OCI-LY3 (cell line): ENCODE results near the gene NDUFA6.

Experiments
- EZH2phosphoT487 ChIP-seq: fragments of 200-600 bp; shearing (Covaris generic); IDR thresholded peaks from 2 replicates; pipeline ENCODE4 v1.6.1; 2018; ENCODE audit warnings: antibody characterized with exemption, mixed run types, low read depth
- TF ChIP-seq, protein P1 (sequence below): fragments of 200-600, 300-600 bp; sonication (generic); IDR thresholded peaks from 2 replicates; pipeline ENCODE4 v1.5.1; 2014; ENCODE audit warnings: antibody characterized with exemption, low read length, low read depth

DNA sequence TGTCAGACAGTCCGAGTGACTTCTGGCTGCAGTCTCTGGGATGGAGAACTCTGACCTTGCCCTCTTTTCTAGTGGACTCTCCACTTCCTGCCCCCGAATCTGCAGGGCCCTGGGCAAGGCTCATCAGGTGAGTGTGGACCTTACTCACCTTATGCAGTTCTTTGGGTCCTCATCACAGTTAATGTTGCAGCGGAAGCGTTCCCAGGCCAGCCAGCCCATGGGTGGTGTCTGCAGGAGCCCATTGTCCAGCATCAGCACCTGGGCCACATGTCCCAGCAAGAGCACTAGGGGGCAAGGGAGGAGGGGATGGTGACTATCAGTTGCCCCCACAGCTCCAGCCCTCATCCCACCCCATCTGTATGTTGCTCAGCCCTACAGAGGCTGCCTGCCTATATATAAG lies 22.3 kb downstream of the NDUFA6 start:
- TF ChIP-seq, protein P1, sequence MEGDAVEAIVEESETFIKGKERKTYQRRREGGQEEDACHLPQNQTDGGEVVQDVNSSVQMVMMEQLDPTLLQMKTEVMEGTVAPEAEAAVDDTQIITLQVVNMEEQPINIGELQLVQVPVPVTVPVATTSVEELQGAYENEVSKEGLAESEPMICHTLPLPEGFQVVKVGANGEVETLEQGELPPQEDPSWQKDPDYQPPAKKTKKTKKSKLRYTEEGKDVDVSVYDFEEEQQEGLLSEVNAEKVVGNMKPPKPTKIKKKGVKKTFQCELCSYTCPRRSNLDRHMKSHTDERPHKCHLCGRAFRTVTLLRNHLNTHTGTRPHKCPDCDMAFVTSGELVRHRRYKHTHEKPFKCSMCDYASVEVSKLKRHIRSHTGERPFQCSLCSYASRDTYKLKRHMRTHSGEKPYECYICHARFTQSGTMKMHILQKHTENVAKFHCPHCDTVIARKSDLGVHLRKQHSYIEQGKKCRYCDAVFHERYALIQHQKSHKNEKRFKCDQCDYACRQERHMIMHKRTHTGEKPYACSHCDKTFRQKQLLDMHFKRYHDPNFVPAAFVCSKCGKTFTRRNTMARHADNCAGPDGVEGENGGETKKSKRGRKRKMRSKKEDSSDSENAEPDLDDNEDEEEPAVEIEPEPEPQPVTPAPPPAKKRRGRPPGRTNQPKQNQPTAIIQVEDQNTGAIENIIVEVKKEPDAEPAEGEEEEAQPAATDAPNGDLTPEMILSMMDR: no peak
- TF ChIP-seq EZH2phosphoT487: no peak
